ENCODE results near the gene NKIRAS2.

- TF ChIP-seq ZNF816 (CRISPR knock-in tag; IDR thresholded peaks at IDR 0.05; ENCODE audit: borderline replicate concordance) = no peak
- no peak for TF ChIP-seq CTCF (CRISPR knock-in tag; IDR thresholded peaks at IDR 0.05)
- no peak for TF ChIP-seq ZBTB33 (CRISPR knock-in tag; IDR thresholded peaks at IDR 0.05)
- no peak for TF ChIP-seq ZZZ3 (CRISPR knock-in tag; IDR thresholded peaks at IDR 0.05; ENCODE audit: borderline replicate concordance)
- no peak for TF ChIP-seq ZKSCAN1 (IDR thresholded peaks at IDR 0.05; ENCODE audit: low read length)
- no peak for TF ChIP-seq MTA1 (CRISPR knock-in tag; IDR thresholded peaks at IDR 0.05; ENCODE audit: borderline replicate concordance)
- no peak for TF ChIP-seq REST (IDR thresholded peaks at IDR 0.05; ENCODE audit: borderline replicate concordance in 1 of 2, low read depth in 1 of 2, low read length in 2 of 2)
- no peak for TF ChIP-seq FIP1L1 (IDR thresholded peaks at IDR 0.05; ENCODE audit: borderline replicate concordance, insufficient read depth, low read depth, low read length)
- no peak for TF ChIP-seq ZNF282 (IDR thresholded peaks at IDR 0.05; ENCODE audit: partially characterized antibody)
- TF ChIP-seq ZSCAN31 (CRISPR knock-in tag; IDR thresholded peaks at IDR 0.05; ENCODE audit: low read depth) = no peak
- no peak for TF ChIP-seq ZNF235 (CRISPR knock-in tag; IDR thresholded peaks at IDR 0.05; ENCODE audit: borderline replicate concordance)
These were observed 43.6 kb upstream of the NKIRAS2 start for GRCh38 chr17:41976142-41976768.

Measured in HepG2 (cell line).